ENCODE data around the gene CISD3. TPM values are rescaled to one million over a fixed set of nuclear protein-coding genes. Genes with fewer than 3 reads are reported as not detected.

Gene CISD3
- total RNA-seq, 2 experiments from 2014 or later: 48.2 to 56.1 TPM

GRCh38 chr17:38738686-38739085 lies 8.5 kb downstream of the CISD3 start:
- ATAC-seq (no peak), DNase-seq (no peak)
- peaks cover 18% of the 10 kb centered on the region for H3K4me1 Mint-ChIP-seq (ENCODE audit: low read depth)
- no peak overlapping the region for H3K27ac Mint-ChIP-seq
- POLR2A ChIA-PET: no interaction called here
- H3K27me3 Mint-ChIP-seq (ENCODE audit: low read depth): peaks cover 4% of the 10 kb centered on the region
- CTCF ChIA-PET: interaction anchor here (5.7 kb wide), 1 partner anchor 60 kb away, joined by 141 read pairs; the partner anchor contains the start of gene EPOP
- no peak overlapping the region for H3K4me3 Mint-ChIP-seq
- peaks cover 2% of the 10 kb centered on the region for H3K36me3 Mint-ChIP-seq (ENCODE audit: low read depth)
- H3K9me3 Mint-ChIP-seq (ENCODE audit: insufficient read depth): no peaks in the 10 kb centered on the region

DNA sequence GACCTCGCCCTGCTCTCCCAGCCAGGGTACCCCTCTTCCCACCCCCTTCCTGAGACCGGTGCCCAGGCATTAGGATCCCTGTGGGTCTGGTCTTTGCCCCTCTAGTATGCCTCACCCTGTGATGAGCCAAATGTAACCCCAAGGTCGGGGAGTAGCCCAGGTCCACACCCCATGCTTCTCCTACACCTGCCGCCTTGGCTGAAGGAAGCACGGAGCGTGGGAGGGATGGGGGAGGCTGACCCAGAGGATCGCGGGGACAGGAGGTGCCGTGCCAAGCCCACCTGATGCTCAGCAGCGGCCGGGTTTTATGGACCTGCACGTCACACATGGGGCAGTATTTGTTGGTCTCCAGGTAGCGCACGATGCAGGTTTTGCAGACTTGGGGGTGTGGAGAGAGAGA lies 9.2 kb downstream of the CISD3 start:
- Mint-ChIP-seq H3K36me3 (ENCODE audit: low read depth) (no peaks in the 10 kb centered on the region), H3K27me3 (ENCODE audit: low read depth) (peaks cover 7% of the 10 kb centered on the region), H3K4me1 (ENCODE audit: low read depth) (peaks cover 15% of the 10 kb centered on the region), H3K27ac (no peak overlapping the region), H3K4me3 (no peak overlapping the region), H3K9me3 (ENCODE audit: insufficient read depth) (no peaks in the 10 kb centered on the region)
- DNase-seq (no peak), ATAC-seq (no peak)
- CTCF ChIA-PET: interaction anchor here (5.7 kb wide), 1 partner anchor 61 kb away, joined by 141 read pairs; the partner anchor contains the start of gene EPOP
- POLR2A ChIA-PET: no interaction called here

DNA sequence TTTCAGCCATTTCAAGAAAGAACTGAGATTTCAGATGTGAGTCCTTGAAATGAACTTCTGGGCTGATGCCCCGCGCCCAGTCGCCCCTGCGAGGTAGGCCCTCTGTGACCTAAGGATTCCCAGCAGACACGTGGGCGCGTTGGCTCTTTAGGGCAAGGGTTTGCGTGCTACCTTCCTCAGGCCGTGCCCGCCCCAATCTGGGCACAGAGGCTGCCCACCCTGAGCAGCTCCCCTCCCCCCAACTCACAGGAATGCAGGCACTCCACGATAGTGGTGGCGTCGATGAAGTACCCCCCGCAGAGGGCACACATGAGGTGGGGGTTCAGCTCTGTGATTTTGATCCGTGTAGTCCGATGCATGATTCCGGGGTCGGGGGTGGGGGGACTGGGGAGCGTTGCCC lies 9.9 kb downstream of the CISD3 start:
- CTCF ChIA-PET: no interaction called here
- ATAC-seq (no peak), DNase-seq (no peak)
- POLR2A ChIA-PET: no interaction called here
- Mint-ChIP-seq H3K36me3 (ENCODE audit: low read depth) (no peaks in the 10 kb centered on the region), H3K27ac (no peak overlapping the region), H3K9me3 (ENCODE audit: insufficient read depth) (no peaks in the 10 kb centered on the region), H3K4me1 (ENCODE audit: low read depth) (peaks cover 12% of the 10 kb centered on the region), H3K27me3 (ENCODE audit: low read depth) (peaks cover 12% of the 10 kb centered on the region), H3K4me3 (no peak overlapping the region)

GRCh38 chr17:38740806-38741205 lies 10.7 kb downstream of the CISD3 start:
- no peaks in the 10 kb centered on the region for H3K36me3 Mint-ChIP-seq (ENCODE audit: low read depth)
- H3K4me1 Mint-ChIP-seq (ENCODE audit: low read depth): peaks cover 9% of the 10 kb centered on the region
- POLR2A ChIA-PET: no interaction called here
- H3K9me3 Mint-ChIP-seq (ENCODE audit: insufficient read depth): no peaks in the 10 kb centered on the region
- ATAC-seq (no peak), DNase-seq (no peak)
- no peak overlapping the region for H3K4me3 Mint-ChIP-seq
- no peak overlapping the region for H3K27ac Mint-ChIP-seq
- H3K27me3 Mint-ChIP-seq (ENCODE audit: low read depth): peaks cover 17% of the 10 kb centered on the region
- CTCF ChIA-PET: no interaction called here

GRCh38 chr17:38741461-38741860 lies 11.3 kb downstream of the CISD3 start:
- no peak for DNase-seq
- Mint-ChIP-seq H3K27ac (no peak overlapping the region), H3K27me3 (ENCODE audit: low read depth) (peaks cover 23% of the 10 kb centered on the region), H3K36me3 (ENCODE audit: low read depth) (no peaks in the 10 kb centered on the region), H3K4me3 (no peak overlapping the region), H3K4me1 (ENCODE audit: low read depth) (peaks cover 15% of the 10 kb centered on the region), H3K9me3 (ENCODE audit: insufficient read depth) (no peaks in the 10 kb centered on the region)
- CTCF ChIA-PET: no interaction called here
- no peak for ATAC-seq
- POLR2A ChIA-PET: interaction anchor here (1.6 kb wide), 1 partner anchor 13 kb away, joined by 6 read pairs; no protein-coding TSS in a partner anchor

- H3K36me3 Mint-ChIP-seq (ENCODE audit: low read depth): no peaks in the 10 kb centered on the region
- peaks cover 20% of the 10 kb centered on the region for H3K4me1 Mint-ChIP-seq (ENCODE audit: low read depth)
- ChIA-PET CTCF (no interaction called here), POLR2A (interaction anchor here (1.6 kb wide), 1 partner anchor 13 kb away, joined by 6 read pairs; no protein-coding TSS in a partner anchor)
- no peaks in the 10 kb centered on the region for H3K9me3 Mint-ChIP-seq (ENCODE audit: insufficient read depth)
- DNase-seq (no peak), ATAC-seq (no peak)
- no peak overlapping the region for H3K4me3 Mint-ChIP-seq
- H3K27ac Mint-ChIP-seq: no peak overlapping the region
- peaks cover 28% of the 10 kb centered on the region for H3K27me3 Mint-ChIP-seq (ENCODE audit: low read depth)
These were observed 11.8 kb downstream of the CISD3 start for GRCh38 chr17:38741921-38742410.

DNA sequence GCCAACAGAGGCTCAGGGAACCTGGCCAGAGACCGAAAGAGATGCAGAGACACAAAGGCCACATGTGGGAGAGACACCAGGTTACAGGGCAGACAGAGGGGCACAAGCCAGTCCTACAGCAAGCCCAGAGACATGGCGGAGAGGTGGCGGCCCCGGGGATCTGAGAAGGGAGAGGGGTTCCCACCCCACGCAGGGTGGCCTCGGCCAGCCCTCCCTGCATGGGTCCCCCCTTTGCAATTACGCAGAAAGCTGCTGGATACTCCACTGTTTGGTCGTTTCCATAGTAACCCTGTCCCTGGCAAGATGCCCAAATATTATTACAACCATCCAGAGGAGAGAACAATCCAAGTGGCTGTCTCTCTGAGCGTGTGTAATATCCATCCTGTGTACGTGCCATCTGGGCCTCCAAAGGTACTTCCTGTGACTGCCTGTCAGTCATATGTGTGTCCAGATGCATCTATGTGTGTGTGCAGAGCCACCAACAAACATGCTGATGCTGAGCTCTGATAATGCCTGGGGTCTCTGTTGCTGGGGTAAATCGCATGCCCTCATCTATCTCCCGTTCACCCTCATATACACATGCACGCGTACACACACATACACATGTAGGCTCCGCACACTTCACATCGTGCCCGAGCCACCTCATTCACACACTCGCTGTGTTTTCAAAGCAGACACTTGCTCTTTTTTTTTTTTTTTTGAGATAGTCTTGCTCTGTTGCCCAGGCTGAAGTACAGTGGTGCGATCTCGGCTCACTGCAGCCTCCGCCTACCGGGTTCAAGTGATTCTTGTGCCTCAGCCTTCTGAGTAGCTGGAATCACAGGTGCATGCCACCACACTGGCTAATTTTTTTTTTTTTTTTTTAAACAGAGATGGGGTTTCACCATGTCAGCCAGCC lies 12.5 kb downstream of the CISD3 start:
- POLR2A ChIA-PET: interaction anchor here (1.6 kb wide), 1 partner anchor 14 kb away, joined by 6 read pairs; no protein-coding TSS in a partner anchor
- peaks cover 21% of the 10 kb centered on the region for H3K4me1 Mint-ChIP-seq (ENCODE audit: low read depth)
- CTCF ChIA-PET: no interaction called here
- ATAC-seq: peak; percentile 40
- H3K27me3 Mint-ChIP-seq (ENCODE audit: low read depth): peaks cover 29% of the 10 kb centered on the region
- H3K36me3 Mint-ChIP-seq (ENCODE audit: low read depth): no peaks in the 10 kb centered on the region
- no peak overlapping the region for H3K27ac Mint-ChIP-seq
- H3K4me3 Mint-ChIP-seq: no peak overlapping the region
- no peak for DNase-seq
- H3K9me3 Mint-ChIP-seq (ENCODE audit: insufficient read depth): no peaks in the 10 kb centered on the region

GRCh38 chr17:38743556-38744171 lies 13.5 kb downstream of the CISD3 start:
- Mint-ChIP-seq H3K9me3 (ENCODE audit: insufficient read depth) (no peaks in the 10 kb centered on the region), H3K36me3 (ENCODE audit: low read depth) (no peaks in the 10 kb centered on the region), H3K4me3 (no peak overlapping the region), H3K27me3 (ENCODE audit: low read depth) (peaks cover 35% of the 10 kb centered on the region), H3K27ac (peak overlapping the region; percentile 25), H3K4me1 (ENCODE audit: low read depth) (peaks cover 23% of the 10 kb centered on the region)
- POLR2A ChIA-PET: no interaction called here
- ATAC-seq: no peak
- CTCF ChIA-PET: interaction anchor here (1.0 kb wide), 1 partner anchor 8 kb away, joined by 3 read pairs; no protein-coding TSS in a partner anchor
- DNase-seq: no peak

DNA sequence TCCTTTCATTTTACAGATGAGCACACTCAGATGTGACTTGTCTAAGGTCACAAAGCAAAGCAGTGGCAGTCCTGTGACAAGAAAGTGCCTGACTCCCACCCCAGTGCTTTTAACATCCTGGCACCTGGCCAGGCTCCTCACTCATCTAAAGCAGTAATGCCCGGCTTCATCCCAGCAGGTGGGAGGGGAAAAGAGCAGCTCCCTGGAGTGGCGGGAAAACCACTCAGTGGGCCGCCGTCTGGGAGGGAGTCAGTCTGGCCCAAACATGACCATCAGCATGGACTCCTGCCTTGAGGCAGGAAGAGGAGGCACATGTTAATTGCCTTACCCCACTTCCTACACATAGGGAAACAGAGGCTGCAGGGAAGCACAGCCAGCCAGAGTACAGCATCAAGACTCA lies 15.4 kb downstream of the CISD3 start:
- ATAC-seq (no peak), DNase-seq (no peak)
- no peak overlapping the region for H3K4me3 Mint-ChIP-seq
- no peak overlapping the region for H3K27ac Mint-ChIP-seq
- POLR2A ChIA-PET: interaction anchor here (0.8 to 1.7 kb wide), 2 partner anchors 14 to 41 kb away, joined by 3 to 4 read pairs; partner anchors contain the start of gene MLLT6
- peaks cover 50% of the 10 kb centered on the region for H3K27me3 Mint-ChIP-seq (ENCODE audit: low read depth)
- no peaks in the 10 kb centered on the region for H3K36me3 Mint-ChIP-seq (ENCODE audit: low read depth)
- peaks cover 37% of the 10 kb centered on the region for H3K4me1 Mint-ChIP-seq (ENCODE audit: low read depth)
- no peaks in the 10 kb centered on the region for H3K9me3 Mint-ChIP-seq (ENCODE audit: insufficient read depth)
- CTCF ChIA-PET: interaction anchor here (1.0 to 2.2 kb wide), 3 partner anchors 11 to 69 kb away, joined by 3 to 9 read pairs (median 3); no protein-coding TSS in a partner anchor

DNA sequence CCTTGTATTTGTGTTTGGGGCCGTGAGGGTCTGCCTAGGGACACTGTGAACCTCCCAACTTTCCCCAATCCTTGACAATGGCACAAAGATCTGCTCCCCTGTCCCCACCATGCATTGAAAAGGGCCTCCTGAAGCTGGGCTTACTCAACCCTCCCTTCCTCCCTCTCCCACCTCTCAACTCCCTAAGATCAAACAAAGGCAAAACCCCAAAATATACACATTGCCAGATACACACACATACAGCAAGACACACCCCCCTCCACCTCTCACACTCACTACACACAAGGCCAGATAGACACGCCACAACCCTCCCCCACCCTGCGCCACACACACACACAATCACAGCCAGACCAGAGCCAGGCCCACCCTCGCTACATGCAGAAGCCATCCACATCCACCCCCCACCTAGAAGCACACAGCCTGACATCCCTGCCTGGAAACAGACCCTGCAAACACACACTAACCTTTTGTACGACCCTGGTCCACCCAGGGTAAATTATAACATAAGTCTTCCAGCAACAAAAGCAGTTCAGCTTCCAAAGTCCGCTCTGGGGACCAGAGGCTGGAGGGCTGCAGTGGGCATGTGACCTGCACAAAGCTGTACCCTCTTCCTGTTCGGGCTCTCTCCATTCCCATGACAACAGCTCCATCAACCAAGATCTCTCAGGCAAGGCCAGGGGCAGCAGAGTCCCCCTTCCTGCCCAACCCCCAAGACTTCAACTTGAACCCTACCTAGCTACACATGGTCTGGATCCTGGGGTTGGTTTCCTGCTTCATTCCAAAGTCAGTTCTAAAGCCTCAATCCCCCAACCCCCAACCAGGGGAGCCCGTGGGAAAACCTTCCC lies 16.1 kb downstream of the CISD3 start:
- H3K4me3 Mint-ChIP-seq: peak overlapping the region; percentile 34
- peaks cover 44% of the 10 kb centered on the region for H3K4me1 Mint-ChIP-seq (ENCODE audit: low read depth)
- H3K27me3 Mint-ChIP-seq (ENCODE audit: low read depth): peaks cover 55% of the 10 kb centered on the region
- H3K9me3 Mint-ChIP-seq (ENCODE audit: insufficient read depth): no peaks in the 10 kb centered on the region
- H3K36me3 Mint-ChIP-seq (ENCODE audit: low read depth): no peaks in the 10 kb centered on the region
- DNase-seq: no peak
- ChIA-PET POLR2A (interaction anchor here (0.6 to 1.7 kb wide), 4 partner anchors 15 to 859 kb away, joined by 3 to 4 read pairs (median 4); partner anchors contain the start of gene MLLT6), CTCF (interaction anchor here (0.9 to 2.2 kb wide), 5 partner anchors 11 to 79 kb away, joined by 3 to 9 read pairs (median 3); partner anchors contain the start of gene CISD3)
- H3K27ac Mint-ChIP-seq: no peak overlapping the region
- no peak for ATAC-seq

GRCh38 chr17:38746849-38747462 lies 16.8 kb downstream of the CISD3 start:
- Mint-ChIP-seq H3K36me3 (ENCODE audit: low read depth) (peaks cover 3% of the 10 kb centered on the region), H3K4me3 (peak overlapping the region; percentile 34), H3K27me3 (ENCODE audit: low read depth) (peaks cover 53% of the 10 kb centered on the region), H3K4me1 (ENCODE audit: low read depth) (peaks cover 47% of the 10 kb centered on the region), H3K27ac (no peak overlapping the region), H3K9me3 (ENCODE audit: insufficient read depth) (no peaks in the 10 kb centered on the region)
- POLR2A ChIA-PET: interaction anchor here (0.6 to 1.7 kb wide), 3 partner anchors 19 to 858 kb away, joined by 4 read pairs; partner anchors contain the start of gene MLLT6
- ATAC-seq (no peak), DNase-seq (no peak)
- CTCF ChIA-PET: interaction anchor here (0.9 to 2.2 kb wide), 5 partner anchors 12 to 79 kb away, joined by 3 to 9 read pairs (median 3); partner anchors contain the start of gene CISD3
